ENCODE data around the gene CDK5RAP3. TPM values are rescaled to one million over a fixed set of nuclear protein-coding genes. Genes with fewer than 3 reads are reported as not detected.

The CDK5RAP3 gene
- polyA plus RNA-seq, 1 of the 3 experiments (the other 2 are of a cell fraction), result 208 TPM

DNA sequence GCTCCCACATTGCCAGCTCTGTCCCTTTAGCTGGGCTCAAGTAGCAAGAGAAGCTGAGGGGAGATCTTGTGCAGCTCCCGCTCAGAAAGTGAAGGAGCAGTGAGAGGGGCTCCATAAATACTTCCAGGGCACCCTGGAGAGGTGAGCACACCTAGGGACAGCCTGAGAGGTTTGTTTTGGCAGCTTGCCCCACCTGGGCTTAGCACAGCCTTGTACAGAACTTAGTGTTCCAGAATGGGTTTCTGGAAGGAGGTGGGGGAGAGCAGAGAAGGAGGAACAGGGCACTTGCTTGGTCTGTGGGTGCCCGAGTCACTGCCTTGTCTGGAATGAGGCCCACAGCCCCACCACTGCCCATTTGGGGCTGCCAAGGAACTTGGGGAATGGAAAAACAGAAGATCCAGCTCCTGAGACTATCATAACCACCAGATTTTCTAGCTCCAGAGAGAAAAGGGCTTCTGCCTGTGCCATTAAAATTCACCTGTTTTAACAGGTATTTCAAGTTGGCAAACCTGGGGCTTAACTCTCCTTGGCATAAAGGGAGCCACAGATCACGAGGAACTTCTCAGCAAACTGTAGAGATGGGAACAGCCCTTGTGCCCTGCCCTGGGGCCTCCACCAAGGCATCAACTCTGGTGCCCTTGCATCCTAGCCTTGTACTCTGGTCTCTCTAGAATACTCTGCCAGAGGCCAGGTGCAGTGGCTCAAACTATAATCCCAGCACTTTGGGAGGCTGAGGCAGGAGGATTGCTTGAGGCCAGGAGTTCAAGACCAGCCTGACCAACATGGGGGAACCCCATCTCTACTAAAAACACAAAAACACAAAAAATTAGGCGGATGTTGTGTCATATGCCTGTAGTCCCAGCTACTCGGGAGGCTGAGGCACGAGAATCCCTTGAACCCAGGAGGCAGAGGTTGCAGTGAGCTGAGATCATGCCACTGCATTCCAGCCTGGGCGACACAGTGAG, 15.1 kb upstream of the CDK5RAP3 start:
- H3K79me2 ChIP-seq (ENCODE audit: insufficient read depth), result no peaks in the 10 kb centered on the region
- 88% methylated on average over 7 of the region's 7 CpGs for WGBS (ENCODE audit: low lambda C conversion rate)
- peaks cover 0 to 10% of the 10 kb centered on the region in 2 experiments; a peak in 3 of 4 replicates for H3K4me1 ChIP-seq (ENCODE audit: control insufficient read depth in 1 of 2, insufficient read depth in 2 of 2, low read depth in 1 of 2, low read length in 1 of 2)
- TF ChIP-seq RCOR1 (IDR thresholded peaks at IDR 0.05; ENCODE audit: low read length), result no peak
- TF ChIP-seq REST (IDR thresholded peaks at IDR 0.05; ENCODE audit: low read depth, low read length), result no peak
- TF ChIP-seq RXRA (IDR thresholded peaks at IDR 0.05; ENCODE audit: borderline replicate concordance, low read depth), result no peak
- no peak for TF ChIP-seq MAX (IDR thresholded peaks at IDR 0.05; ENCODE audit: low read depth)
- no peak for TF ChIP-seq SIN3A (IDR thresholded peaks at IDR 0.05; ENCODE audit: borderline replicate concordance, low read depth, low read length)
- no peak for TF ChIP-seq NRF1 (IDR thresholded peaks at IDR 0.05; ENCODE audit: low read depth, low read length)
- no peak for TF ChIP-seq RAD21 (IDR thresholded peaks at IDR 0.05; ENCODE audit: low read length)
- no peak for TF ChIP-seq MEF2A (IDR thresholded peaks at IDR 0.05; ENCODE audit: borderline replicate concordance, low read depth)
- TF ChIP-seq NFIC (IDR thresholded peaks at IDR 0.05; ENCODE audit: borderline replicate concordance), result no peak
- no peak for TF ChIP-seq SMC3 (IDR thresholded peaks at IDR 0.05; ENCODE audit: low read depth, low read length)
- no peak for TF ChIP-seq POLR2AphosphoS5 (IDR thresholded peaks at IDR 0.05; ENCODE audit: low read depth, low read length)
- no peak for TF ChIP-seq JUND (IDR thresholded peaks at IDR 0.05)
- no peak for TF ChIP-seq TCF12 (IDR thresholded peaks at IDR 0.05)
- no peak for TF ChIP-seq MXI1 (IDR thresholded peaks at IDR 0.05; ENCODE audit: low read depth, low read length)
- no peak for TF ChIP-seq GATA2 (CRISPR knock-in tag; IDR thresholded peaks at IDR 0.05)
- no peaks in the 10 kb centered on the region for H3K27me3 ChIP-seq (ENCODE audit: insufficient read depth)
- H3F3A ChIP-seq (replicated peaks; ENCODE audit: insufficient read depth), result no peaks in the 10 kb centered on the region
- H3K4me3 ChIP-seq (ENCODE audit: low read depth in 2 of 2, low read length in 1 of 2), result no peak overlapping the region
- CTCF ChIA-PET, result interaction anchor here (0.7 to 41.6 kb wide), 9 partner anchors 1 to 923 kb away, joined by 3 to 1216 read pairs (median 5); partner anchors contain the start of genes CDK5RAP3, LRRC46, MRPL10 and PNPO
- DNase-seq, result no peak
- no peak overlapping the region for H2AFZ ChIP-seq (ENCODE audit: low read depth)
- no peaks in the 10 kb centered on the region for H3K9me3 ChIP-seq
- H3K9me2 ChIP-seq, result no peaks in the 10 kb centered on the region
- H3K27ac ChIP-seq (ENCODE audit: low read depth in 2 of 2, low read length in 1 of 2), result no peak overlapping the region
- H3K4me2 ChIP-seq, result no peak overlapping the region
- no peaks in the 10 kb centered on the region for H4K20me1 ChIP-seq (ENCODE audit: insufficient read depth)
- H3K36me3 ChIP-seq (replicated peaks in 1 of 2; ENCODE audit: control insufficient read depth in 1 of 2, insufficient read depth in 2 of 2, low read length in 1 of 2), result no peaks in the 10 kb centered on the region
- POLR2A ChIA-PET, result interaction anchor here (0.6 to 0.7 kb wide), 2 partner anchors 9 to 15 kb away, joined by 3 to 4 read pairs; no protein-coding TSS in a partner anchor
- no peak overlapping the region for H3K9ac ChIP-seq

Measured in SK-N-SH (cell line).